Stimulated activated CD8-positive, alpha-beta memory T cell treated with anti-CD3 and anti-CD28 coated beads, Interleukin-15, amount 100 ng/mL, for 4 hours (primary cell): ENCODE results near the gene BROX.
"Not testable (repeated sequence)": the region's sequence is repeated elsewhere in the genome, so short reads cannot be mapped to it uniquely, and the experiment has no call there.

Source experiments
- DNase-seq, 2 donors: peaks; one replicate each; pipeline ENCODE4 v3.0.0-alpha.2; 2020; ENCODE audit warnings: low read depth in 2 of 2

The BROX gene

GRCh38 chr1:222712253-222713090 lies at the start of gene BROX, which contains the start of gene AIDA:
TSS of gene BROX (plus strand) at chr1:222712564. CDS start at chr1:222715700, 3,136 bp downstream.
TSS of gene AIDA (minus strand) at chr1:222712491. CDS start at chr1:222712317, 174 bp downstream.
- DNase-seq = peak; percentile 85 to 90

GRCh38 chr1:222663431-222663934 lies 48.9 kb upstream of the BROX start:
- no peak for DNase-seq

- DNase-seq = no peak
Observed at GRCh38 chr1:222665964-222666363, 46.4 kb upstream of the BROX start.

GRCh38 chr1:222668184-222668583 lies 44.2 kb upstream of the BROX start:
- DNase-seq = not testable (repeated sequence)

- DNase-seq = not testable (repeated sequence)
Observed at GRCh38 chr1:222669107-222669506, 43.3 kb upstream of the BROX start.

GRCh38 chr1:222670110-222670509 lies 42.3 kb upstream of the BROX start:
- DNase-seq = no peak

- no peak for DNase-seq
Observed at GRCh38 chr1:222680080-222680479, 32.3 kb upstream of the BROX start.

- DNase-seq = no peak
Observed at GRCh38 chr1:222691016-222691415, 21.3 kb upstream of the BROX start.

GRCh38 chr1:222694927-222695326 lies 17.4 kb upstream of the BROX start:
- DNase-seq = no peak

- no peak for DNase-seq
Observed at GRCh38 chr1:222696741-222697140, 15.6 kb upstream of the BROX start.

- no peak for DNase-seq
Observed at GRCh38 chr1:222697203-222697602, 15.2 kb upstream of the BROX start.

GRCh38 chr1:222697826-222698225 lies 14.5 kb upstream of the BROX start:
- DNase-seq = no peak

GRCh38 chr1:222702210-222702609 lies 10.2 kb upstream of the BROX start:
- DNase-seq = no peak

GRCh38 chr1:222704260-222704659 lies 8.1 kb upstream of the BROX start:
- no peak for DNase-seq

GRCh38 chr1:222706815-222707214 lies 5.5 kb upstream of the BROX start:
- DNase-seq = no peak

GRCh38 chr1:222709700-222710153 lies 2.6 kb upstream of the BROX start:
- DNase-seq = no peak

- DNase-seq = peak; percentile 17 to 51
Observed at GRCh38 chr1:222711319-222712252, 778 bp upstream of the BROX start.

GRCh38 chr1:222713091-222713961 lies 962 bp downstream of the BROX start:
- peak; percentile 81 to 85 for DNase-seq

- DNase-seq = no peak
Observed at GRCh38 chr1:222716393-222716792, 4.0 kb downstream of the BROX start.

GRCh38 chr1:222728746-222729145 lies 16.4 kb downstream of the BROX start:
- DNase-seq = no peak

GRCh38 chr1:222730866-222731265 lies 18.5 kb downstream of the BROX start:
- DNase-seq = no peak
